SKM-1 (cell line): ENCODE measurements around the gene TTC9B.

Experiments used
- DNase-seq: peaks from one replicate; lab custom pipeline; 2025; ENCODE audit not compliant: unreplicated experiment; lab: John Stamatoyannopoulos, UW

Gene TTC9B

GRCh38 chr19:40217934-40218890 lies at the start of gene TTC9B:
TSS of gene TTC9B (minus strand) at chr19:40218384. CDS start at chr19:40218381, 3 bp downstream.
- no peak for DNase-seq

GRCh38 chr19:40267601-40267997 lies 49.4 kb upstream of the TTC9B start:
- DNase-seq: no peak

- no peak for DNase-seq
Observed at GRCh38 chr19:40266912-40267600, 48.9 kb upstream of the TTC9B start.

GRCh38 chr19:40266119-40266518 lies 47.9 kb upstream of the TTC9B start:
- no peak for DNase-seq

- DNase-seq: no peak
Observed at GRCh38 chr19:40265763-40266099, 47.5 kb upstream of the TTC9B start.

GRCh38 chr19:40265055-40265762 lies 47.0 kb upstream of the TTC9B start:
- DNase-seq: no peak

GRCh38 chr19:40264314-40265054 lies 46.3 kb upstream of the TTC9B start:
- no peak for DNase-seq

GRCh38 chr19:40263440-40264313 lies 45.5 kb upstream of the TTC9B start:
- no peak for DNase-seq

- DNase-seq: no peak
Observed at GRCh38 chr19:40262422-40262821, 44.2 kb upstream of the TTC9B start.

- DNase-seq: no peak
Observed at GRCh38 chr19:40261631-40262030, 43.4 kb upstream of the TTC9B start.

- DNase-seq: no peak
Observed at GRCh38 chr19:40257096-40257517, 38.9 kb upstream of the TTC9B start.

- no peak for DNase-seq
Observed at GRCh38 chr19:40256512-40256911, 38.3 kb upstream of the TTC9B start.

- DNase-seq: no peak
Observed at GRCh38 chr19:40255619-40256166, 37.5 kb upstream of the TTC9B start.

- no peak for DNase-seq
Observed at GRCh38 chr19:40254714-40255418, 36.7 kb upstream of the TTC9B start.

- DNase-seq: no peak
Observed at GRCh38 chr19:40253611-40254092, 35.5 kb upstream of the TTC9B start.

GRCh38 chr19:40252395-40252794 lies 34.2 kb upstream of the TTC9B start:
- DNase-seq: no peak

- DNase-seq: no peak
Observed at GRCh38 chr19:40251991-40252390, 33.8 kb upstream of the TTC9B start.

- no peak for DNase-seq
Observed at GRCh38 chr19:40251244-40251643, 33.1 kb upstream of the TTC9B start.

GRCh38 chr19:40249781-40250180 lies 31.6 kb upstream of the TTC9B start:
- no peak for DNase-seq
